Left ventricle myocardium inferior (tissue), 1 donor: ENCODE results near the gene LYPLA2. TPM values are rescaled to one million over a fixed set of nuclear protein-coding genes. Genes with fewer than 3 reads are reported as not detected.
A peak's percentile ranks its signal among the peaks of the same experiment; 100 is the strongest.

Experiments used
- DNase-seq: peaks from one replicate; pipeline ENCODE4 v3.0.0-alpha.2; 2020
- H3K27ac ChIP-seq: fragments of 200-600 bp; replicated peaks from 2 replicates; pipeline ENCODE4 v1.8.0; 2021
- H3K27me3 ChIP-seq: fragments of 200-600 bp; 2 replicates; pipeline ENCODE4 v1.8.0; 2021; ENCODE audit warnings: low read depth
- H3K36me3 ChIP-seq: fragments of 200-600 bp; 2 replicates; pipeline ENCODE4 v1.8.0; 2021
- H3K4me1 ChIP-seq: fragments of 200-600 bp; 2 replicates; pipeline ENCODE4 v1.8.0; 2021
- H3K4me3 ChIP-seq: fragments of 200-600 bp; 2 replicates; pipeline ENCODE4 v1.8.0; 2021; ENCODE audit warnings: mild to moderate bottlenecking, moderate library complexity
- H3K9me3 ChIP-seq: fragments of 200-600 bp; replicated peaks from 2 replicates; pipeline ENCODE4 v1.8.0; 2021
- intact Hi-C: fragments of 100-400 bp; cut with micrococcal nuclease; formaldehyde crosslinking; loops from one replicate; pipeline ENCODE4 v1.11.0; 2022
- long read RNA-seq: library from polyadenylated mRNA; unstranded; transcript quantifications from one replicate; pipeline ENCODE4 v2.0.0, GENCODE V29; 2021
- total RNA-seq: library from RNA; stranded (reverse); fragmentation: NEBNext Ultra II Directional; extraction: Animal tissue kit (Norgen Biotek cat#: 25700); gene quantifications from one replicate; pipeline ENCODE4 v1.2.1, GENCODE V29; 2021
- TF ChIP-seq, protein P1 (sequence below): fragments of 200-600 bp; IDR thresholded peaks from 2 replicates; pipeline ENCODE4 v1.8.0; 2021; ENCODE audit warnings: antibody characterized with exemption, mild to moderate bottlenecking, borderline replicate concordance
- donor health status: DM: no; HTN: yes; CAD: no; lungs with severe emphysema.

Gene LYPLA2
- 26.2 TPM for total RNA-seq
- long read RNA-seq, transcript LYPLA2-205 (10 exons, 1,810 nt), result major isoform, 85 of 99 reads
- long read RNA-seq, partial matches to known transcripts, result 8 of 99 reads
- long read RNA-seq, other reads (novel, unspliced or antisense), result 4 of 99 reads

- H3K4me1 ChIP-seq, result peaks cover 36% of the 10 kb centered on the region
- H3K4me3 ChIP-seq, result peak within 1 kb of the TSS; percentile 88
- peak within 1 kb of the TSS; percentile 83 for H3K27ac ChIP-seq
- intact Hi-C loops, result no loop called here
- DNase-seq, result peak; percentile 96
- no peaks in the 10 kb centered on the region for H3K9me3 ChIP-seq
- TF ChIP-seq, protein P1, sequence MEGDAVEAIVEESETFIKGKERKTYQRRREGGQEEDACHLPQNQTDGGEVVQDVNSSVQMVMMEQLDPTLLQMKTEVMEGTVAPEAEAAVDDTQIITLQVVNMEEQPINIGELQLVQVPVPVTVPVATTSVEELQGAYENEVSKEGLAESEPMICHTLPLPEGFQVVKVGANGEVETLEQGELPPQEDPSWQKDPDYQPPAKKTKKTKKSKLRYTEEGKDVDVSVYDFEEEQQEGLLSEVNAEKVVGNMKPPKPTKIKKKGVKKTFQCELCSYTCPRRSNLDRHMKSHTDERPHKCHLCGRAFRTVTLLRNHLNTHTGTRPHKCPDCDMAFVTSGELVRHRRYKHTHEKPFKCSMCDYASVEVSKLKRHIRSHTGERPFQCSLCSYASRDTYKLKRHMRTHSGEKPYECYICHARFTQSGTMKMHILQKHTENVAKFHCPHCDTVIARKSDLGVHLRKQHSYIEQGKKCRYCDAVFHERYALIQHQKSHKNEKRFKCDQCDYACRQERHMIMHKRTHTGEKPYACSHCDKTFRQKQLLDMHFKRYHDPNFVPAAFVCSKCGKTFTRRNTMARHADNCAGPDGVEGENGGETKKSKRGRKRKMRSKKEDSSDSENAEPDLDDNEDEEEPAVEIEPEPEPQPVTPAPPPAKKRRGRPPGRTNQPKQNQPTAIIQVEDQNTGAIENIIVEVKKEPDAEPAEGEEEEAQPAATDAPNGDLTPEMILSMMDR, result no peak
- H3K36me3 ChIP-seq, result peaks cover 55% of the 10 kb centered on the region
- H3K27me3 ChIP-seq, result no peaks in the 10 kb centered on the region
These were observed at the start of gene LYPLA2 for GRCh38 chr1:23790696-23791515. TSS of gene LYPLA2 (plus strand) at chr1:23791145. CDS start at chr1:23792683, 1,538 bp downstream.

- TF ChIP-seq, protein P1, result no peak
- H3K9me3 ChIP-seq, result no peaks in the 10 kb centered on the region
- intact Hi-C loops, result no loop called here
- H3K4me3 ChIP-seq, result no peak overlapping the region
- H3K27me3 ChIP-seq, result no peaks in the 10 kb centered on the region
- no peak overlapping the region for H3K27ac ChIP-seq
- peaks cover 43% of the 10 kb centered on the region for H3K4me1 ChIP-seq
- DNase-seq, result no peak
- peaks cover 7% of the 10 kb centered on the region for H3K36me3 ChIP-seq
These were observed 49.3 kb upstream of the LYPLA2 start for GRCh38 chr1:23741609-23742008.

DNA sequence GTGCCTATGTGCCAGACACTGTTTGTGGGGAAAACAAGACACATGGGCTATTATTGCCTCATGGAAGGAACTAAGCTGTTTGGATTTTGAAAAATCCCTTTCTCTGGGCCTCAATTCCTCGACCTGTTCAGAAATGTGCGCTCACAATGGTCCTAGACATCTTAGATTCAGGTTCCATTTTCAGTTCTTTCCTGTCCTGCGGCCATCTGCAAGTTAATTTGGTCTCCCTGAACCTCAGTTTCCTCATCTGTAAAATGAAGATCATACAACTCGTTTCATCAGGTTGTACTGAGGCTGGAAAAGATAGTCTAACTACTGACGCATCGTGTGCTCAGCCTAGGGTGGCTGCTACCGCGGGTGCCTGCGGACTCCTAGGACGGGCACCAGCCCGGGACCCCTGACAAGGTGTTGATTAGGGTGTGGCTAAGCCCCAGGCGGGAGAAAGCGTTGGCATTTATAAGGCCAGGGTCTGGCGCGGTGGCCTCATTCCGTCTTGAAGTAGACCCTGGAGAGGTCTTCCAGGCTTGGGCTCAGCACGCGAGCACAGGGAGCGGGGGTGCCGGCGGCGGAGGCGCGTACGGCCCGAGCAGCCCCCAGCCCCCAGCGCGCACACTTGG is 48.2 kb upstream of the LYPLA2 start:
- Histone ChIP-seq H3K27ac (peak overlapping the region; percentile 95), H3K36me3 (peaks cover 7% of the 10 kb centered on the region), H3K4me1 (peaks cover 55% of the 10 kb centered on the region), H3K9me3 (no peaks in the 10 kb centered on the region), H3K27me3 (no peaks in the 10 kb centered on the region), H3K4me3 (peak overlapping the region; percentile 98)
- TF ChIP-seq, protein P1, result no peak
- DNase-seq, result no peak
- intact Hi-C loops, result no loop called here

DNA sequence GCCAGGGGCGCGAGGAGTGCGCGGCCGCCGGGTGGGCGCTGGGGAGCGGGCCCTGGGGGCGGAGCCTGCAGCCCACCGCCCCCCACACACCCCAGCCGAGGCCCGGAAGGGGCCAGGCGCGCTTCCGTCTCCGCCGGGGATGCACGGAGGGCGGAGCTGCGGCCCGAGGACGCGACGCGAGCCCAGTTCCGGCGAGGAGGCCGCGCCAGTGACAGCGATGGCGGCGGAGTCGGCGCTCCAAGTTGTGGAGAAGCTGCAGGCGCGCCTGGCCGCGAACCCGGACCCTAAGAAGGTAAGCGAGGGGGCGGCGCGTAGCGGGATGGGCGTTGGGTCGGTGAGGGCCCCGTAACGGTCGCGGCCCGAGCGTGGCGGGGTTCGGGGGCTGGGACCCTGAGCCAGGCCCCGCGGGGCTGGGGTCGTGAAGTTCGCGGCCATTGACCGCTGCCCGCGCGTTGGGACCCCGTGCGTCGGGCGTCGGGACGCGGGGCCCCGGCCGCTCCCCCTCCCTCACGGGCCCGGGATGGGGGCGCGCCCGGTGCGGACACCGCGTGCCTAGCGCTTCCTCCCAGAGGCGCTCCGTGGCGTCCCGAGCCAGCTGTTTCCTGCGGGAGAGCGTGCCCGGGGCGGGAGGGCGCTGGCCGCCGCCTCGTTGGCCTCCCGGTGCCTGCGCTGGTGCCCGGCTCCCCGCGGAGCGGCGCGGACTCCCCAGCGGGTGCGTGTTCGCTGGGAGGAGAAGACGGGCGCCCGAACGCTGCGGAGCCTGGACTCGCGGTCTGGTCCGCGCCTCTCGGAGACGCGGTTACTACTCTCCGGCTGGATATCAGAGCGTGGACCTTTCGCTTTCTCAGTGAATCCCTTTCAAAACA is 47.4 kb upstream of the LYPLA2 start, which contains the start of gene ELOA:
ELOA (plus strand) TSS at position 185 of the 866 bp plus-strand sequence; CDS start at position 218, 33 bp downstream.
- Histone ChIP-seq H3K9me3 (no peaks in the 10 kb centered on the region), H3K4me3 (peak within 1 kb of the TSS; percentile 98), H3K27ac (peak within 1 kb of the TSS; percentile 95), H3K36me3 (peaks cover 7% of the 10 kb centered on the region), H3K4me1 (peaks cover 63% of the 10 kb centered on the region), H3K27me3 (no peaks in the 10 kb centered on the region)
- intact Hi-C loops, result no loop called here
- peak; percentile 79 for DNase-seq
- TF ChIP-seq, protein P1, result no peak

DNA sequence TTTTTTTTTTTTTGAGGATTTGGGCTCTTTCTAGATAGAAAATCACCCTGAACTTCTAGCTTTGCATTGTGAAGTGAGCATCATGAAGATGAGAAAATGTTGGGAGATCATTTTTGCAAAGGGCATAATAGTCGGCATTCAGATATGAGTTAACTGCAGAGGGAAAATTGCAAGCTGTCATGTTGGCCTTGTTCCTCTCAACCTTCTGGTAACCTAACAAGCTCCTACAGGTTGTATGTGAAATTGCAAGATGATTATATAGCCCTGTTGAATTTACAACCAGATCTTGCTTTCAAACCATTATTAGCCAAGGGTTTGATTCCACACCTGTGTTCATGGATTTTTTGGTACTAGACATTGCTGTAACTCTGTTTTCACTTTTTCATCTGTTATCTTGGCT is 45.4 kb upstream of the LYPLA2 start:
- no peak overlapping the region for H3K27ac ChIP-seq
- no peaks in the 10 kb centered on the region for H3K27me3 ChIP-seq
- H3K36me3 ChIP-seq, result peaks cover 14% of the 10 kb centered on the region
- TF ChIP-seq, protein P1, result peak; percentile 34
- H3K9me3 ChIP-seq, result no peaks in the 10 kb centered on the region
- DNase-seq, result no peak
- no peak overlapping the region for H3K4me3 ChIP-seq
- peaks cover 69% of the 10 kb centered on the region for H3K4me1 ChIP-seq
- intact Hi-C loops, result no loop called here
